GM18861 (cell line): ENCODE results near the gene OR2AE1.
"Not testable (repeated sequence)": the region's sequence is repeated elsewhere in the genome, so short reads cannot be mapped to it uniquely, and the experiment has no call there.

Experiments
- ATAC-seq: cut with Tn5 transposase; IDR thresholded peaks from one replicate; pipeline ENCODE4 v1.9.1; 2021; ENCODE audit not compliant: unreplicated experiment

OR2AE1 gene

DNA sequence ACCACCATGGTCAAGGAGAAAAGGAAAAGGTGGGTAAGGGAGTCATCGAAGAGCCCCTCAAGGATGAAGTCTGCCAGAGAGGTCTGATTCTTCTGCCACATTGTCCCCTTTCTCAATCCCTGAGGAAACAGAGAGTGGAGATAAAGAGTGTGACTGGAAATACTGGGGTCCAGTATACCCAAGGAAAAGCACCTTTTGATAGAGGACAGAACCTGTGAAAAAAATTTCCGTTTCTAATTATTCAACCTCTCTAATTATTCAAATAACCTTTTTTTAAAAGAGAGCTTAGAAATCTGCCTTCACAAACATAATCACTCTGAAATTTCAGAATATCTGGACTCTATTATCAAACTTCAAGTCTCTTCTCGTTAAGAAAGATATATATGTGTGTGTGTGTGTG, at the start of gene OR2AE1:
Gene OR2AE1 (minus strand): TSS at position 101 of the 400 bp plus-strand sequence. CDS start 0 bp downstream, at position 101.
- ATAC-seq, result no peak

GRCh38 chr7:99926321-99926720, 49.5 kb upstream of the OR2AE1 start:
- ATAC-seq, result no peak

GRCh38 chr7:99923200-99923599, 46.4 kb upstream of the OR2AE1 start:
- no peak for ATAC-seq

- ATAC-seq, result no peak
Observed at GRCh38 chr7:99920149-99920548, 43.3 kb upstream of the OR2AE1 start.

DNA sequence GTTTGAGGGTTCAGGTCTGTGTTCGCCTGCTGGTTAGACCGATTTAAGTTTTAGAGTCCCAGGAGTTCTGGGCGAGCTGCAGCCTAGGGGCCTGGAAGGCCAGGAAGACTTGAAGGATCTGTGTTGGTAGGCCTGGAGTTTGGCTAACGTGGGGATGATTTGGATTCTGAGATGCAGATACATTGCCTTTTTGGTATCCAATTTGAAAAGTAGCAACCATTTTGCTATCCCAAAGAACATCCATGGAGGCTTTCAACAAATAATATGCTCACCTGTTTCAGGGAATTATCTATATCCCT, 42.9 kb upstream of the OR2AE1 start:
- ATAC-seq, result no peak

DNA sequence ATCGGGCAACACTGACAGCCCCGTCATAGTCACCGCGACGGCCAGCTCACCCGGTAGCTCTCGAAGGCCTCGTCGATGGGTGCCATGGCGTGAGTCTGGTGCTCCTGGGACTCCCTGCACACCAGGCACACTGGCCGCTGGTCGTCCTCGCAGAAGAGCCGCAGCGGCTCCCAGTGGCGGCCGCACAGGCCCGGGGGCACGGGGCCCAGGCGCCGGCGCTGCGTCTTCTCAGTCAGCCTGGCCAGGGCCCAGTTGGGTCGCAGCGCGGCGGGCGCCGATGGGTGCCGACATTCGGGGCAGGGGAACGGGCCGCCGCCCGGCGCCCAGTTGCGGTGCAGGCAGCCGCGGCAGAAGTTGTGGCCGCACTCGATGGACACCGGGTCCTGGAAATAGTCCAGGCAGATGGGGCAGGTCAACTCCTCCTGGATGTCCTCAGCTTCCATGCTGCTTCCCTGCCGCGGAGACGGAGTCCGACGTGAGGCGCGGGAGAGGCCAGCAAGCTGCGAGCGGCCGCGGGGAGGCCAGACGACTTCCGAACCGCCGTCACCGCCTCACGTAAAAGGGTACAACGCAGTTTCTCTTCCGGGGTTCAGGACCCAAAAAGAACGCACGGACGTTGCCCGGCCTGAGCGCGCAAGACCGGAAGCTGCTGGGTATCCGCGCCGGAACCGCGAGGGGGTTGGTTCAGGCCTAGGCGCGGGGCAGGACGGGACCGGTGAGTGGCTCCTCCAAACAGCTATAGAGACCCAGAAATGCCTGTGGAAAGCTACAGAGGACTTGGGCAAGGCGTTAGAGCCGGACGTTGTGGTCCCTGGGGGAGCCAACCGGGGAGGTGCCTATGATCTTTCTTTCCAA, 42.4 kb upstream of the OR2AE1 start, which contains the start of gene TRIM4:
Gene TRIM4 (minus strand): TSS at position 572 of the 855 bp plus-strand sequence. CDS start 129 bp downstream, at position 443.
- peak; percentile 88 for ATAC-seq

DNA sequence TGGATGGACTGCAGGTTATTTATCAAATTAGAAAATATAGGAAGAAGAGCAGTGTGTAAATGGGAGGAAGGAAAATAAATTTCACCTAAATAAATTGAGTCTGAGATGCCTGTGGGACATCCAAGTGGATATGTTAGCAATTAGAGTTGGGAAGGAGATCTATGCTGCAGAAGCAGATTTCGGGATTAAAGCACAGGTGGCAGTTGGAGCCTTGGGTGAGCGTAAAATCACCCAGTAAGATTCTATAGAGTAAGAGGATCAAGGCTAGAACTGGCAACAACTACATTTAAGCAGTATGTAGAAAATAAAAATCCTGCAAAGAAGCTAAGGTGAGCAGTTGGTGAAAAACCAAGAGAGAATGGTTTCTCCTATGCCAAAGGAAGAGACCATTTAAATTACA, 34.1 kb upstream of the OR2AE1 start:
- no peak for ATAC-seq

- ATAC-seq, result no peak
Observed at GRCh38 chr7:99901581-99901980, 24.7 kb upstream of the OR2AE1 start.

DNA sequence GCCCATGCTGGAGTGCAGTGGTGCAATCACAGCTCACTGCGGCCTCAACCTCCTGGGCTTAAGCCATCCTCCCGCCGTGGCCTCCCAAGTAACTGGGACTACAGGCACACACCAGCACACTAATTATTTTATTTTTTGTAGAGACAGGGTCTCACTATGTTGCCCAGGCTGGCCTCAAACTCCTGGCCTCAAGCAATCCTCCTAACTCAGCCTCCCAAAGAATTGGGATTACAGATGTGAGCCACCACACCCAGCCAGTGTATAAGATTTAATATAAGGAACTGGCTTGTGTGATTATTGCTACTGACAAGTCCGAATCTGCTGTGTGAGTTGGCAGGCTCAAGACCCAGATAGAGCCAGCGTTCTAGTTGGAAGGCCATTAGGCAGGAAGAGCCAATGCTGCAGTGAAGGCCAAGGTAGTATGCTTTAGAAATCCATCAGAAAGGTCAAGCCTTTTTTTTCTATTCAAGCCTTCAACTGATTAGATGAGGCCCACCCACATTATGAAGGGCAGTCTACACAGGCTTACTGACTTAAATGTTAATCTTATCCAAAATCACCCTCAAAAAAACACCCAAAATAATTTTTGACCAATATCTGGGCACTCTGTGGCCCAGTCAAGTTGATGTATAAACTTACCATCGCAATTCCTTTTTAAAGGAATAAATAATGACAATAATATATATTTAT, 23.1 kb upstream of the OR2AE1 start:
- ATAC-seq, result no peak

- no peak for ATAC-seq
Observed at GRCh38 chr7:99898836-99899235, 22.0 kb upstream of the OR2AE1 start.

GRCh38 chr7:99898023-99898357, 21.2 kb upstream of the OR2AE1 start:
- no peak for ATAC-seq

GRCh38 chr7:99897322-99898022, 20.6 kb upstream of the OR2AE1 start:
- ATAC-seq, result no peak

GRCh38 chr7:99894738-99895137, 17.9 kb upstream of the OR2AE1 start:
- no peak for ATAC-seq

GRCh38 chr7:99893280-99893679, 16.4 kb upstream of the OR2AE1 start:
- no peak for ATAC-seq

GRCh38 chr7:99890348-99890747, 13.5 kb upstream of the OR2AE1 start:
- not testable (repeated sequence) for ATAC-seq

DNA sequence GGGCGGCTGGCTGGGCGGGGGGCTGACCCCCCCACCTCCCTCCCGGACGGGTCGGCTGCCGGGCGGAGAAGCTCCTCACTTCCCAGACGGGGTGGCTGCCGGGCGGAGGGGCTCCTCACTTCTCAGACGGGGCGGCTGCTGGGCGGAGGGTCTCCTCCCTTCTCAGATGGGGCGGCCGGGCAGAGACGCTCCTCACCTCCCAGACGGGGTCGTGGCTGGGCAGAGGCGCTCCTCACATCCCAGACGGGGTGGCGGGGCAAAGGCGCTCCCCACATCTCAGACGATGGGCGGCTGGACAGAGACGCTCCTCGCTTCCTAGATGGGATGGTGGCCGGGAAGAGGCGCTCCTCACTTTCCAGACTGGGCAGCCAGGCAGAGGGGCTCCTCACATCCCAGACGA, 11.5 kb upstream of the OR2AE1 start:
- ATAC-seq, result not testable (repeated sequence)

DNA sequence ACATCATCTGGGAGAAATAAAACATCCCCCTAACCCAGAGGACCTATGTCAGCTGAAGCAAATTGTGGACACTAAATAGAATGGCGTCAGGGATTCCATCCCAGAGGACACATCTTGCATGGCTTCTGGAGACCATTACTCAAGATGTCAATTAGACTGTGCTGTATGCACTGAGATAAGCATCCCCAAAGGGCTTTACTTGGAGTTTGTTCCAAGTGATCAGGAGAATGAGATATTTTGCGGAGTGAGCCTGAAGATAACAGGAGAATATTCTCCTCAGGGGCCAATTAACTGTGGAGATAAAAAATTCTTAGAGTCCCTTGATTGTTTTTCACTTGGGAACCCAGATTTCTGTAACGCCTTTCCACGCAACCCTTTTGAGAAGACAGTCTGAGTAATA, 4.5 kb upstream of the OR2AE1 start:
- ATAC-seq, result no peak

- ATAC-seq, result no peak
Observed at GRCh38 chr7:99876491-99876890, 342 bp downstream of the OR2AE1 start.

DNA sequence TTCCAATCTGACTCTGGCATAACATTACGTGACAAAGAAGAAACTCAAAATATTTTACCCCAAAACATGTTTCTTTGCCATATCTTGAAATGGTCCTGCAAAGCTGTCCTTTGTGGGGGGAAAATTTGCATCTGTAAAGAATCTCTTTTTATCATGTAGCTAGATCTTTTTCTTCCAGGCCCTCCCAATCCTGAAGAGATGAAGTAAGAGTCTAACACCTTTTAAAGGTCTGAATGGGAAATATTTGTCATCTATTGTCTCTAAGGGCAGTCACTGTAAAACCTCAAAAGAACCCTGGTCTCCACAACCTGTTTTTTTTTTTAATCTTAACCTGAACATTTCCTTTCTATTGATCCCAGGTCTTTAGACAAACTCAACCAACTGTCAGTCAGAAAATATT, 8.6 kb downstream of the OR2AE1 start:
- no peak for ATAC-seq

DNA sequence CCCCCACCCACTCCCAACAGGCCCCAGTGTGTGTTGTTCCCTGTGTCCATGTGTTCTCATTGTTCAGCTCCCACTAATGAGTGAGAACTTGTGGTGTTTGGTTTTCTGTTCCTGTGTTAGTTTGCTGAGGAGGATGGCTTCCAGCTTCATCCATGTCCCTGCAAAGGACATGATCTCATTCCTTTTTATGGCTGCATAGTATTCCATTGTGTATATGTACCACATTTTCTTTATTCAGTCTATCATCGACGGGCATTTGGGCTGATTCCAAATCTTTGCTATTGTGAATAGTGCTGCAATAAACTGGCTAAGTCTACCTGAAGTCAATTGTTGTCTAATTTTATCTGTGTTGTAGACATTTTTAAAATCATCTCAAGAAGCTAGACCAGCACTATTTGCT, 9.4 kb downstream of the OR2AE1 start:
- ATAC-seq, result not testable (repeated sequence)

DNA sequence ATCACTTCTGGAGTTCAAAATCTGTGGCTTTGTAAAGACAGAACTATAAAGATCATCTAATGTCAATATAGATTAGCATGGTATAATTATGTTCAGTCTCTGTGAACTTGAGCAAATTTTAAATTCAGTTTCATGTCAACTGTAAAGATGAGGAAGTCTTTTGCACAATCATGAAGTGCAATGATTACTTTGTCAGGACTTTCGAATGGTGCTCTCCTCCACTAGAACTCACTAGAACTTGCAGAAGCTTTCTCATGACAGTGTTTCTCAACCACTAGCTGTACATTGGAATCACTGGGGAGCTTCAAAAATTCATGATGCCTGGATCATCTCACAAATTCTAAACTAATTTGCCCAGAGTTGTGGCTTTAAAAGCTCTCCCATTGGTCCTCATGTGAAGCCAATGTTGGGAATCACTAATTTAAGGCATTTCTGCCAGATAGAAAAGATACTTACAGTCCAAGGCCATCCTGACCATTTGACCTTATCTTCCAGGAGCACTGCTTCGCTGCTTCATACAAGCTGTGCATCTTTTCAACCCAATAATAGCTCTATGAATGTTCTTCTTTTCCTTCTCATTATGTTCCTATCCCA, 12.9 kb downstream of the OR2AE1 start:
- ATAC-seq, result no peak
